ENCODE measurements around the gene OAS2. TPM values are rescaled to one million over a fixed set of nuclear protein-coding genes. Genes with fewer than 3 reads are reported as not detected.
A peak's percentile ranks its signal among the peaks of the same experiment; 100 is the strongest.

The OAS2 gene
- total and polyA plus RNA-seq, 2 experiments from 2014 or later: 0.54 to 0.56 TPM

GRCh38 chr12:113051759-113052158 is 73.4 kb downstream of the OAS2 start:
- Histone ChIP-seq H3K4me2 (ENCODE audit: unreplicated experiment) (no peak overlapping the region), H3K9me3 (ENCODE audit: low read depth) (no peaks in the 10 kb centered on the region), H3K9ac (no peak overlapping the region), H3K79me2 (ENCODE audit: insufficient read depth) (no peaks in the 10 kb centered on the region), H3K36me3 (ENCODE audit: low read depth) (no peaks in the 10 kb centered on the region), H2AFZ (no peak overlapping the region), H3K9me2 (ENCODE audit: insufficient read depth) (no peaks in the 10 kb centered on the region), H3K4me1 (ENCODE audit: insufficient read depth) (no peaks in the 10 kb centered on the region), H3K4me3 (no peak overlapping the region), H3F3A (ENCODE audit: insufficient read depth) (no peaks in the 10 kb centered on the region), H4K20me1 (ENCODE audit: insufficient read depth) (no peaks in the 10 kb centered on the region), H3K27me3 (replicated peaks; ENCODE audit: insufficient read depth) (peaks cover 34% of the 10 kb centered on the region), H3K27ac (no peak overlapping the region)
- in situ Hi-C loops (cut with MboI): no loop called here
- TF ChIP-seq EZH2phosphoT487 (IDR thresholded peaks at IDR 0.05; ENCODE audit: insufficient read depth, low read depth) (no peak), EZH2 (IDR thresholded peaks at IDR 0.05; ENCODE audit: insufficient read depth, poor library complexity, severe bottlenecking) (no peak)
- DNase-seq: no peak
- WGBS, 2 experiments (ENCODE audit: low coverage in 1 of 2, low lambda C conversion rate in 2 of 2, missing lambda C conversion rate in 2 of 2): 23 to 39% methylated on average over 4 of the region's 4 CpGs

- no peak overlapping the region for H3K27ac ChIP-seq
- no peak overlapping the region for H3K4me3 ChIP-seq
- WGBS, 2 experiments (ENCODE audit: low coverage in 1 of 2, low lambda C conversion rate in 2 of 2, missing lambda C conversion rate in 2 of 2): 32 to 45% methylated on average over 4 of the region's 4 CpGs
- no peak overlapping the region for H3K4me2 ChIP-seq (ENCODE audit: unreplicated experiment)
- no peaks in the 10 kb centered on the region for H3K4me1 ChIP-seq (ENCODE audit: insufficient read depth)
- no peak overlapping the region for H3K9ac ChIP-seq
- TF ChIP-seq EZH2phosphoT487 (IDR thresholded peaks at IDR 0.05; ENCODE audit: insufficient read depth, low read depth) (no peak), EZH2 (IDR thresholded peaks at IDR 0.05; ENCODE audit: insufficient read depth, poor library complexity, severe bottlenecking) (no peak)
- H3F3A ChIP-seq (ENCODE audit: insufficient read depth): no peaks in the 10 kb centered on the region
- in situ Hi-C loops (cut with MboI): no loop called here
- no peak for DNase-seq
- no peaks in the 10 kb centered on the region for H3K36me3 ChIP-seq (ENCODE audit: low read depth)
- no peak overlapping the region for H2AFZ ChIP-seq
- no peaks in the 10 kb centered on the region for H3K9me3 ChIP-seq (ENCODE audit: low read depth)
- H3K27me3 ChIP-seq (replicated peaks; ENCODE audit: insufficient read depth): peaks cover 38% of the 10 kb centered on the region
- no peaks in the 10 kb centered on the region for H3K79me2 ChIP-seq (ENCODE audit: insufficient read depth)
- no peaks in the 10 kb centered on the region for H4K20me1 ChIP-seq (ENCODE audit: insufficient read depth)
- no peaks in the 10 kb centered on the region for H3K9me2 ChIP-seq (ENCODE audit: insufficient read depth)
Observed at GRCh38 chr12:113052326-113052725, 74.0 kb downstream of the OAS2 start.

GRCh38 chr12:113054948-113055486 is 76.7 kb downstream of the OAS2 start:
- TF ChIP-seq EZH2 (IDR thresholded peaks at IDR 0.05; ENCODE audit: insufficient read depth, poor library complexity, severe bottlenecking) (no peak), EZH2phosphoT487 (IDR thresholded peaks at IDR 0.05; ENCODE audit: insufficient read depth, low read depth) (no peak)
- H3K9ac ChIP-seq: no peak overlapping the region
- no peak for DNase-seq
- H3K9me3 ChIP-seq (ENCODE audit: low read depth): no peaks in the 10 kb centered on the region
- H3K9me2 ChIP-seq (ENCODE audit: insufficient read depth): no peaks in the 10 kb centered on the region
- no peak overlapping the region for H3K4me2 ChIP-seq (ENCODE audit: unreplicated experiment)
- in situ Hi-C loops (cut with MboI): no loop called here
- H3K79me2 ChIP-seq (ENCODE audit: insufficient read depth): no peaks in the 10 kb centered on the region
- no peaks in the 10 kb centered on the region for H4K20me1 ChIP-seq (ENCODE audit: insufficient read depth)
- no peak overlapping the region for H2AFZ ChIP-seq
- H3K27me3 ChIP-seq (replicated peaks; ENCODE audit: insufficient read depth): peaks cover 39% of the 10 kb centered on the region
- no peaks in the 10 kb centered on the region for H3K4me1 ChIP-seq (ENCODE audit: insufficient read depth)
- H3K36me3 ChIP-seq (ENCODE audit: low read depth): no peaks in the 10 kb centered on the region
- H3K4me3 ChIP-seq: no peak overlapping the region
- H3F3A ChIP-seq (ENCODE audit: insufficient read depth): no peaks in the 10 kb centered on the region
- no peak overlapping the region for H3K27ac ChIP-seq
- WGBS, 2 experiments (ENCODE audit: low coverage in 1 of 2, low lambda C conversion rate in 2 of 2, missing lambda C conversion rate in 2 of 2): 40 to 50% methylated on average over 4 of the region's 4 CpGs

GRCh38 chr12:113055594-113056380 is 77.5 kb downstream of the OAS2 start:
- H3K4me1 ChIP-seq (ENCODE audit: insufficient read depth): no peaks in the 10 kb centered on the region
- H3K4me3 ChIP-seq: no peak overlapping the region
- no peaks in the 10 kb centered on the region for H3K79me2 ChIP-seq (ENCODE audit: insufficient read depth)
- peaks cover 39% of the 10 kb centered on the region for H3K27me3 ChIP-seq (replicated peaks; ENCODE audit: insufficient read depth)
- no peak overlapping the region for H3K9ac ChIP-seq
- H3K9me2 ChIP-seq (ENCODE audit: insufficient read depth): no peaks in the 10 kb centered on the region
- no peak overlapping the region for H3K4me2 ChIP-seq (ENCODE audit: unreplicated experiment)
- H3F3A ChIP-seq (ENCODE audit: insufficient read depth): no peaks in the 10 kb centered on the region
- WGBS, 2 experiments (ENCODE audit: low coverage in 1 of 2, low lambda C conversion rate in 2 of 2, missing lambda C conversion rate in 2 of 2): 25 to 32% methylated on average over 7 to 13 of the region's 13 CpGs
- no peaks in the 10 kb centered on the region for H3K36me3 ChIP-seq (ENCODE audit: low read depth)
- in situ Hi-C loops (cut with MboI): no loop called here
- no peaks in the 10 kb centered on the region for H3K9me3 ChIP-seq (ENCODE audit: low read depth)
- no peak for DNase-seq
- H3K27ac ChIP-seq: no peak overlapping the region
- no peaks in the 10 kb centered on the region for H4K20me1 ChIP-seq (ENCODE audit: insufficient read depth)
- TF ChIP-seq EZH2phosphoT487 (IDR thresholded peaks at IDR 0.05; ENCODE audit: insufficient read depth, low read depth) (no peak), EZH2 (IDR thresholded peaks at IDR 0.05; ENCODE audit: insufficient read depth, poor library complexity, severe bottlenecking) (peak; percentile 73)
- no peak overlapping the region for H2AFZ ChIP-seq
